Fibroblast of mammary gland (primary cell): ENCODE measurements around the gene COBL.

Experiments
- DNase-seq: peaks from one replicate; pipeline ENCODE4 v3.0.0-alpha.2; 2010; ENCODE audit warnings: low read depth
- H3K4me3 ChIP-seq: 2 replicates; pipeline ENCODE4 v1.5.1; 2011; ENCODE audit warnings: low read depth, mild to moderate bottlenecking, low read length, moderate library complexity; ENCODE audit not compliant: control insufficient read depth
- TF ChIP-seq, protein P1 (sequence below): conservative IDR thresholded peaks from 2 replicates; pipeline ENCODE4 v1.5.1; 2011; ENCODE audit warnings: low read depth, low read length, inconsistent platforms; ENCODE audit not compliant: control insufficient read depth, insufficient read depth

COBL gene

GRCh38 chr7:50978633-50979215 is 337.9 kb downstream of the COBL start:
- no peak overlapping the region for H3K4me3 ChIP-seq
- TF ChIP-seq, protein P1, sequence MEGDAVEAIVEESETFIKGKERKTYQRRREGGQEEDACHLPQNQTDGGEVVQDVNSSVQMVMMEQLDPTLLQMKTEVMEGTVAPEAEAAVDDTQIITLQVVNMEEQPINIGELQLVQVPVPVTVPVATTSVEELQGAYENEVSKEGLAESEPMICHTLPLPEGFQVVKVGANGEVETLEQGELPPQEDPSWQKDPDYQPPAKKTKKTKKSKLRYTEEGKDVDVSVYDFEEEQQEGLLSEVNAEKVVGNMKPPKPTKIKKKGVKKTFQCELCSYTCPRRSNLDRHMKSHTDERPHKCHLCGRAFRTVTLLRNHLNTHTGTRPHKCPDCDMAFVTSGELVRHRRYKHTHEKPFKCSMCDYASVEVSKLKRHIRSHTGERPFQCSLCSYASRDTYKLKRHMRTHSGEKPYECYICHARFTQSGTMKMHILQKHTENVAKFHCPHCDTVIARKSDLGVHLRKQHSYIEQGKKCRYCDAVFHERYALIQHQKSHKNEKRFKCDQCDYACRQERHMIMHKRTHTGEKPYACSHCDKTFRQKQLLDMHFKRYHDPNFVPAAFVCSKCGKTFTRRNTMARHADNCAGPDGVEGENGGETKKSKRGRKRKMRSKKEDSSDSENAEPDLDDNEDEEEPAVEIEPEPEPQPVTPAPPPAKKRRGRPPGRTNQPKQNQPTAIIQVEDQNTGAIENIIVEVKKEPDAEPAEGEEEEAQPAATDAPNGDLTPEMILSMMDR = no peak
- DNase-seq = peak; percentile 20

DNA sequence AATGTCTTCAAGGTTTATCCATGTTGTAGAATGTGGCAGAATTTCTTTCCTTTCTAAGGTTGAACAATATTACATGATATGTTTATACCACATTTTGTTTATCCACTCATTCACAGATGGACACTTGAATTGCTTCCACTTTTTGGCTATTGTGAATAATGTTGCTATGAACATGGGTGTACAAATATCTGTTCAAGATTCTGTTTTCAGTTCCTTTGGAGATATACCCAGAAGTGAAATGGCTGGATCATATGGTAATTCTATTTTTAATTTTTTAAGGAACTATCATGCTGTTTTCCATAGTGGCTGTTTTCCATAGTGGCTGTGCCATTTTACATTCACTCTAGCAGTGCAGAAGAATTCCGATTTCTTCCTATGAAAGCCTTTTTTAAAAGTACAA is 339.2 kb downstream of the COBL start:
- no peak for DNase-seq
- no peak overlapping the region for H3K4me3 ChIP-seq
- TF ChIP-seq, protein P1 = no peak

DNA sequence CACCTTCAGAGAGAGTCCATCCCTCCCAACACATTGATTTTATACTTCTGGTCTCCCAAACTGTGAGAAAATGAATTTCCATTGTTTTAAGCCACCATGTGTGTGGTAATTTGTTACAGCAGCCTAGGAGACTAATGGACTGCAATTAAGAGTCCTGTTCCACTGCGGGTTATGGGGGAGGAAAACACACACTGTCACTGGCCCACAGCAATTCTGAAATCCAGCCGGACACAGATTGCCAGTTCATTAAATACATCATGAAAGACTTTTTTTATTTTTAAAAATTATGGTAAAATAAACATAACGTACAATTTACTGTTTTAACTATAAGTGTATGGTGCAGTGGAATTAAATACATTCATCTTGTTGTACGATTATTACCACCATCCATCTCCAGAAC is 340.5 kb downstream of the COBL start:
- DNase-seq = no peak
- TF ChIP-seq, protein P1 = no peak
- H3K4me3 ChIP-seq = no peak overlapping the region

DNA sequence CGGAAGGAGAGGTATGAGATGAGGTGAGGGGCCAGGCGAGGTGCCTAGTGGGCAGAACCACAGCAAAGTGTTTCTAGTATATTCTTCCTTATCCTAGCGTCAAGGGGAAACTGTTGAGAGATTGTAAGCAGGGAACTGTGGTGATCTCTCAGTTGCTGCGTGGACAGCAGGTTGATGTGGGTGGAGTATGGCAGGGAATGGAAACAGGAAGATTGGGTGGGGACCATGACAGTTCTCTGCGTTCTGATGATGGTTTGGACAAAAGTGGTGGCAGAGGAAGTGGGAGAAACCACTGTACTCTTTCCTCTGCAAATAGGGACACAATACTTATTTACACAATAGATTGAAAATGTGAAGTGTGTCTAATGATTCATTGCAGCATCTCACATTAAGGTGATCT is 342.4 kb downstream of the COBL start:
- DNase-seq = no peak
- no peak overlapping the region for H3K4me3 ChIP-seq
- TF ChIP-seq, protein P1 = no peak

- DNase-seq = no peak
- TF ChIP-seq, protein P1 = no peak
- no peak overlapping the region for H3K4me3 ChIP-seq
These were observed 342.8 kb downstream of the COBL start for GRCh38 chr7:50973814-50974213.

DNA sequence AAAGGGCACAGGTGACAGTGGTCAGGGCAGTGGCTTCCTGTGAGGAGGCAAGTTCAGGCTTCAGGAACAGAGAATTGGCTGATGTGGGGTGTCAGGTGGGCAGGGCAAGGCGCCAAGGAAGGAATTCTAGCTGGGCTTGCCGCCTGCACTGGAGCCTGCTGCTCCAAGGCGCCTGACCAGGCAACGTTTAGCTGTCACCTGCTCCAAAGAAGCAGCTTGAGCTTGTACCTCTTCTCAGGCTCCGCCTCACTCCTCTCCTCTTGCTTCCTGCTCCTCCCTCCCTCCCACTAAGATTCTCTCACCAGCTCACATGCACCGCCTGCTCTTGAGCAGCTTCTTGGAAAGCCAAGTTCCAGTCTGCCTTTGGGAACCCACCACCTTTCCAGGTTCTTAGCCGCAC is 346.5 kb downstream of the COBL start:
- TF ChIP-seq, protein P1 = no peak
- DNase-seq = no peak
- no peak overlapping the region for H3K4me3 ChIP-seq
